Upper lobe of left lung (tissue), 4 donors: ENCODE results near the gene RND2.

ENCODE experiments used
- EP300 ChIP-seq, 4 donors: sonication (generic); formaldehyde crosslinking; IDR thresholded peaks; one replicate each; pipeline ENCODE4 v1.5.1; 2017; ENCODE audit warnings: antibody characterized with exemption in 4 of 4, control low read depth in 2 of 4
- TF ChIP-seq, protein P1 (sequence below), 6 experiments: fragments of 450-650 bp in 4 of 6; fragments of 200-600 bp in 2 of 6; sonication (generic) in 2 of 6; IDR thresholded peaks; one replicate each; pipeline ENCODE4 v1.5.1; 2016 to 2019; ENCODE audit warnings: antibody characterized with exemption in 6 of 6

DNA sequence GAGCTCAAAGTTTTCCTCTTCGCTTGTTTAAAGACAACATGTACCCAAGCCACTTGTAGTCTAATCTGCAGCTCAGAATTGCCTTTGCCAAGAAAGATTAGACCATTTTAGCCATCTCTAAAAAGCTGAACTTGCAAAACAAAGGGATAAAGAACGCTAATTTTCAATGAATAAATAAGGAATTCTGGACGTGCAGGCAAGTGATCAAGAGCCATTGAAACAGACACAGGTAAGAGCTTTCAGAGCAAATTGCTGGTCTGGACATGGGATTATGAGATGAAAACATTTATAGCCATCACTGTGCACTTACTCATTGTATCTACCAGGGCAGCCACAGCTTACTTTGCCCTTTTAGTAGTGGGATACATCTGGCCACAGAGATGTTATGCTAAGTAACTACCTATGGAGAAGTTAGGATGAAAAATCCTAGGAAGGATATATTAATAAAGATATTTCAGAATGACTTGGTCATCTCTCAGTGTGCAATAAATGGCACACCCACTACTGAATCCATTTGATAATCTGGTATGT is 44.4 kb downstream of the RND2 start:
- TF ChIP-seq, protein P1, sequence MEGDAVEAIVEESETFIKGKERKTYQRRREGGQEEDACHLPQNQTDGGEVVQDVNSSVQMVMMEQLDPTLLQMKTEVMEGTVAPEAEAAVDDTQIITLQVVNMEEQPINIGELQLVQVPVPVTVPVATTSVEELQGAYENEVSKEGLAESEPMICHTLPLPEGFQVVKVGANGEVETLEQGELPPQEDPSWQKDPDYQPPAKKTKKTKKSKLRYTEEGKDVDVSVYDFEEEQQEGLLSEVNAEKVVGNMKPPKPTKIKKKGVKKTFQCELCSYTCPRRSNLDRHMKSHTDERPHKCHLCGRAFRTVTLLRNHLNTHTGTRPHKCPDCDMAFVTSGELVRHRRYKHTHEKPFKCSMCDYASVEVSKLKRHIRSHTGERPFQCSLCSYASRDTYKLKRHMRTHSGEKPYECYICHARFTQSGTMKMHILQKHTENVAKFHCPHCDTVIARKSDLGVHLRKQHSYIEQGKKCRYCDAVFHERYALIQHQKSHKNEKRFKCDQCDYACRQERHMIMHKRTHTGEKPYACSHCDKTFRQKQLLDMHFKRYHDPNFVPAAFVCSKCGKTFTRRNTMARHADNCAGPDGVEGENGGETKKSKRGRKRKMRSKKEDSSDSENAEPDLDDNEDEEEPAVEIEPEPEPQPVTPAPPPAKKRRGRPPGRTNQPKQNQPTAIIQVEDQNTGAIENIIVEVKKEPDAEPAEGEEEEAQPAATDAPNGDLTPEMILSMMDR (IDR thresholded peaks at IDR 0.05) = no peak
- no peak for TF ChIP-seq EP300 (IDR thresholded peaks at IDR 0.05)
